DOHH2 (cell line): Measurements from ENCODE around the gene DYRK1A.

ENCODE experiments used
- H3F3A ChIP-seq: fragments of 200-600 bp; sonication (generic), shearing (Covaris generic); 2 replicates; pipeline ENCODE4 v1.6.0; 2016; ENCODE audit warnings: antibody characterized with exemption, mild to moderate bottlenecking; ENCODE audit not compliant: control insufficient read depth, insufficient read depth
- H3K27ac ChIP-seq: fragments of 200-600 bp; sonication (generic); 2 replicates; pipeline ENCODE4 v1.5.1; 2014; ENCODE audit warnings: low read depth, mild to moderate bottlenecking, low read length, moderate library complexity
- H3K27me3 ChIP-seq: fragments of 200-600 bp; sonication (generic); 2 replicates; pipeline ENCODE4 v1.6.1; 2014; ENCODE audit warnings: mild to moderate bottlenecking, low read length, mixed read lengths; ENCODE audit not compliant: control insufficient read depth
- H3K36me3 ChIP-seq: fragments of 200-600 bp; sonication (generic); 2 replicates; pipeline ENCODE4 v1.6.1; 2014; ENCODE audit warnings: mild to moderate bottlenecking, low read length, moderate library complexity, mixed read lengths; ENCODE audit not compliant: control insufficient read depth
- H3K4me1 ChIP-seq: fragments of 200-600 bp; sonication (generic); 2 replicates; pipeline ENCODE4 v1.6.1; 2014; ENCODE audit warnings: mild to moderate bottlenecking, low read length, mixed read lengths; ENCODE audit not compliant: control insufficient read depth
- H3K4me2 ChIP-seq: fragments of 200-600 bp; sonication (generic); 2 replicates; pipeline ENCODE4 v1.6.0; 2014; ENCODE audit warnings: mild to moderate bottlenecking, low read length, moderate library complexity
- H3K4me3 ChIP-seq: fragments of 200-600 bp; sonication (generic); 2 replicates; pipeline ENCODE4 v1.5.1; 2014; ENCODE audit warnings: mild to moderate bottlenecking, low read length, mixed read lengths
- H3K79me2 ChIP-seq: fragments of 200-600 bp; sonication (generic); 2 replicates; pipeline ENCODE4 v1.6.1; 2014; ENCODE audit warnings: mild to moderate bottlenecking, low read length, mixed read lengths; ENCODE audit not compliant: control insufficient read depth
- H3K9me2 ChIP-seq: fragments of 200-600 bp; sonication (generic); replicated peaks from 2 replicates; pipeline ENCODE4 v1.6.1; 2014; ENCODE audit warnings: mild to moderate bottlenecking, low read length, mixed read lengths; ENCODE audit not compliant: control insufficient read depth
- H3K9me3 ChIP-seq: fragments of 200-600 bp; sonication (generic); 2 replicates; pipeline ENCODE4 v1.6.1; 2014; ENCODE audit warnings: antibody characterized with exemption, low read length, mixed read lengths; ENCODE audit not compliant: control insufficient read depth, insufficient read depth
- H4K20me1 ChIP-seq: fragments of 200-600 bp; sonication (generic); 2 replicates; pipeline ENCODE4 v1.6.0; 2014; ENCODE audit warnings: low read depth, mild to moderate bottlenecking, antibody characterized with exemption, low read length, moderate library complexity; ENCODE audit not compliant: control insufficient read depth, insufficient read depth
- EZH2phosphoT487 ChIP-seq: fragments of 200-600 bp; sonication (generic); IDR thresholded peaks from 2 replicates; pipeline ENCODE4 v1.6.1; 2017; ENCODE audit warnings: borderline replicate concordance, mild to moderate bottlenecking, antibody characterized with exemption, low read length, moderate library complexity, mixed read lengths
- TF ChIP-seq, protein P1 (sequence below): fragments of 200-600 bp; sonication (generic); IDR thresholded peaks from one replicate; pipeline ENCODE4 v1.5.1; 2014; ENCODE audit warnings: antibody characterized with exemption, mild to moderate bottlenecking, low read depth, low read length; ENCODE audit not compliant: poor library complexity, severe bottlenecking

DYRK1A gene

GRCh38 chr21:37534431-37534830 is 167.9 kb downstream of the DYRK1A start:
- H3K9me2 ChIP-seq, result no peaks in the 10 kb centered on the region
- H3K36me3 ChIP-seq, result no peaks in the 10 kb centered on the region
- H3K79me2 ChIP-seq, result no peaks in the 10 kb centered on the region

GRCh38 chr21:37535130-37535529 is 168.6 kb downstream of the DYRK1A start:
- TF ChIP-seq, protein P1, sequence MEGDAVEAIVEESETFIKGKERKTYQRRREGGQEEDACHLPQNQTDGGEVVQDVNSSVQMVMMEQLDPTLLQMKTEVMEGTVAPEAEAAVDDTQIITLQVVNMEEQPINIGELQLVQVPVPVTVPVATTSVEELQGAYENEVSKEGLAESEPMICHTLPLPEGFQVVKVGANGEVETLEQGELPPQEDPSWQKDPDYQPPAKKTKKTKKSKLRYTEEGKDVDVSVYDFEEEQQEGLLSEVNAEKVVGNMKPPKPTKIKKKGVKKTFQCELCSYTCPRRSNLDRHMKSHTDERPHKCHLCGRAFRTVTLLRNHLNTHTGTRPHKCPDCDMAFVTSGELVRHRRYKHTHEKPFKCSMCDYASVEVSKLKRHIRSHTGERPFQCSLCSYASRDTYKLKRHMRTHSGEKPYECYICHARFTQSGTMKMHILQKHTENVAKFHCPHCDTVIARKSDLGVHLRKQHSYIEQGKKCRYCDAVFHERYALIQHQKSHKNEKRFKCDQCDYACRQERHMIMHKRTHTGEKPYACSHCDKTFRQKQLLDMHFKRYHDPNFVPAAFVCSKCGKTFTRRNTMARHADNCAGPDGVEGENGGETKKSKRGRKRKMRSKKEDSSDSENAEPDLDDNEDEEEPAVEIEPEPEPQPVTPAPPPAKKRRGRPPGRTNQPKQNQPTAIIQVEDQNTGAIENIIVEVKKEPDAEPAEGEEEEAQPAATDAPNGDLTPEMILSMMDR, result no peak
- no peak for TF ChIP-seq EZH2phosphoT487
- H3K9me3 ChIP-seq, result no peaks in the 10 kb centered on the region
- H4K20me1 ChIP-seq, result no peaks in the 10 kb centered on the region

More at GRCh38 chr21:37534431-37534830, 167.9 kb downstream of the DYRK1A start:
- no peak for TF ChIP-seq EZH2phosphoT487
- TF ChIP-seq, protein P1, result no peak
- H3K9me3 ChIP-seq, result no peaks in the 10 kb centered on the region
- H4K20me1 ChIP-seq, result no peaks in the 10 kb centered on the region
- H3K4me3 ChIP-seq, result no peak overlapping the region
- peaks cover 34% of the 10 kb centered on the region for H3K27me3 ChIP-seq
- H3K4me2 ChIP-seq, result no peak overlapping the region
- no peaks in the 10 kb centered on the region for H3K4me1 ChIP-seq
- H3K27ac ChIP-seq, result no peak overlapping the region
- no peaks in the 10 kb centered on the region for H3F3A ChIP-seq

DNA sequence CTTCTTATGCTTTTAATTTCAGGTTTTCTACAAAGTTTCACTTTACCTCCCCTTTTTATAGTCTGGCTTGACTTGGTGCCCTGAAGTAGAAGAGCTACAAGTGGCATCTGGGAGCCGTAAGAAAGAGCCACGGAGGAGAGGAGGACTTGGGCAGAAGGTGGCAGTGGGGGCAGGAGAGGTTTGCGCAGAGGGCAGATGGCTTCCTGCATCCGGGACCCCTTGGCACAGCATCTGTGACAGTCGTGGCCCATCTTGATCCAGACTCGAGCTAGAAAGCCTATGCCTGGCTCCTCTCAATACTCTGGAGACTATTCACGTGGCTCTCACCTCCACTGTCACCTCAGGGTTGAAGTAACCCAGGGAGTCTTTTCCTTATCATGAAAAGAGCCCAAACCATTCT is 169.1 kb downstream of the DYRK1A start:
- no peaks in the 10 kb centered on the region for H3K9me2 ChIP-seq
- H3K36me3 ChIP-seq, result no peaks in the 10 kb centered on the region
- H3K4me3 ChIP-seq, result no peak overlapping the region
- H3K4me1 ChIP-seq, result no peaks in the 10 kb centered on the region
- no peaks in the 10 kb centered on the region for H3K79me2 ChIP-seq
- TF ChIP-seq, protein P1, result no peak
- TF ChIP-seq EZH2phosphoT487, result no peak
- no peak overlapping the region for H3K4me2 ChIP-seq
- no peaks in the 10 kb centered on the region for H4K20me1 ChIP-seq
- H3K9me3 ChIP-seq, result no peaks in the 10 kb centered on the region
- H3K27me3 ChIP-seq, result peaks cover 27% of the 10 kb centered on the region
- H3F3A ChIP-seq, result no peaks in the 10 kb centered on the region
- H3K27ac ChIP-seq, result no peak overlapping the region

More at GRCh38 chr21:37535130-37535529, 168.6 kb downstream of the DYRK1A start:
- no peak overlapping the region for H3K4me2 ChIP-seq
- H3K4me1 ChIP-seq, result no peaks in the 10 kb centered on the region
- no peak overlapping the region for H3K27ac ChIP-seq
- no peaks in the 10 kb centered on the region for H3K79me2 ChIP-seq
- H3K36me3 ChIP-seq, result no peaks in the 10 kb centered on the region
- peaks cover 30% of the 10 kb centered on the region for H3K27me3 ChIP-seq
- H3K9me2 ChIP-seq, result no peaks in the 10 kb centered on the region
- no peaks in the 10 kb centered on the region for H3F3A ChIP-seq
- no peak overlapping the region for H3K4me3 ChIP-seq
